ENCODE data around the gene LARP4.
"Not testable (repeated sequence)": the region's sequence is repeated elsewhere in the genome, so short reads cannot be mapped to it uniquely, and the experiment has no call there.

Gene LARP4

GRCh38 chr12:50387972-50388478 is 12.7 kb upstream of the LARP4 start:
- no peak for DNase-seq (ENCODE audit: extremely low read depth, low read depth)
- no peak for TF ChIP-seq CTCF (IDR thresholded peaks at IDR 0.05; ENCODE audit: low read depth, low read length)

GRCh38 chr12:50388793-50389192 is 11.9 kb upstream of the LARP4 start:
- not testable (repeated sequence) for DNase-seq (ENCODE audit: extremely low read depth, low read depth)

- DNase-seq (ENCODE audit: extremely low read depth, low read depth): peak; percentile 70
- no peak for TF ChIP-seq CTCF (IDR thresholded peaks at IDR 0.05; ENCODE audit: low read depth, low read length)
Observed at GRCh38 chr12:50390316-50390741, 10.4 kb upstream of the LARP4 start.

- no peak for DNase-seq (ENCODE audit: extremely low read depth, low read depth)
- no peak for TF ChIP-seq CTCF (IDR thresholded peaks at IDR 0.05; ENCODE audit: low read depth, low read length)
Observed at GRCh38 chr12:50394469-50395029, 6.1 kb upstream of the LARP4 start.

- no peak for DNase-seq (ENCODE audit: extremely low read depth, low read depth)
- TF ChIP-seq CTCF (IDR thresholded peaks at IDR 0.05; ENCODE audit: low read depth, low read length): no peak
Observed at GRCh38 chr12:50397117-50397650, 3.5 kb upstream of the LARP4 start.

- no peak for DNase-seq (ENCODE audit: extremely low read depth, low read depth)
- TF ChIP-seq CTCF (IDR thresholded peaks at IDR 0.05; ENCODE audit: low read depth, low read length): no peak
Observed at GRCh38 chr12:50398931-50399330, 1.8 kb upstream of the LARP4 start.

GRCh38 chr12:50400104-50400637 is 514 bp upstream of the LARP4 start:
- no peak for TF ChIP-seq CTCF (IDR thresholded peaks at IDR 0.05; ENCODE audit: low read depth, low read length)
- DNase-seq (ENCODE audit: extremely low read depth, low read depth): no peak
